B cell (primary cell): ENCODE results near the gene RIC8B. TPM values are rescaled to one million over a fixed set of nuclear protein-coding genes. Genes with fewer than 3 reads are reported as not detected.
"Not testable (repeated sequence)": the region's sequence is repeated elsewhere in the genome, so short reads cannot be mapped to it uniquely, and the experiment has no call there.

Experiments
- ATAC-seq: fragments of 200-7000 bp; cut with Tn5 transposase; one replicate; pipeline ENCODE4 v1.10.0; 2021; ENCODE audit warnings: low read depth, mild to moderate bottlenecking, moderate number of reproducible peaks, moderate library complexity
- CTCF ChIA-PET: fragments of 350-600 bp; sonication (Branson Sonifier 250); formaldehyde crosslinking; loops from one replicate; lab custom pipeline; 2021; ENCODE audit warnings: antibody characterized with exemption, inconsistent platforms; lab: Charles Lee
- POLR2A ChIA-PET: fragments of 350-600 bp; sonication (Branson Sonifier 250); formaldehyde crosslinking; loops from one replicate; lab custom pipeline; 2021; ENCODE audit warnings: antibody characterized with exemption; lab: Charles Lee
- DNase-seq: peaks from one replicate; pipeline ENCODE4 v3.0.0; 2013
- H2AFZ ChIP-seq: 2 replicates; pipeline ENCODE4 v1.6.1; 2012; ENCODE audit warnings: mild to moderate bottlenecking, low read depth, low read length; ENCODE audit not compliant: insufficient read depth, poor library complexity, severe bottlenecking
- H3K27ac ChIP-seq, 2 donors: 1 replicate in 1 of 2; 2 replicates in 1 of 2; pipeline ENCODE4 v1.5.1; 2012 to 2013; ENCODE audit warnings: low read length in 2 of 2, mild to moderate bottlenecking in 2 of 2, moderate library complexity in 1 of 2
- H3K27me3 ChIP-seq, 4 experiments: fragments of 200-600 bp in 1 of 4; sonication (generic) in 1 of 4; replicated peaks in 1 of 4; 1 replicate in 2 of 4; 2 replicates in 2 of 4; pipeline versions ENCODE4 v1.6.1 to v1.7.0; 2013 to 2016; ENCODE audit warnings: low read length in 3 of 4, mild to moderate bottlenecking in 2 of 4, mixed read lengths in 1 of 4, moderate library complexity in 1 of 4; ENCODE audit not compliant: insufficient read depth in 4 of 4, control insufficient read depth in 3 of 4; ENCODE audit errors: control extremely low read depth in 1 of 4
- H3K36me3 ChIP-seq, 2 experiments: replicated peaks in 1 of 2; 1 replicate in 1 of 2; 2 replicates in 1 of 2; pipeline versions ENCODE4 v1.6.1 to v1.7.1; 2013; ENCODE audit warnings: low read length in 1 of 2; ENCODE audit not compliant: insufficient read depth in 2 of 2, control insufficient read depth in 1 of 2; ENCODE audit errors: control extremely low read depth in 1 of 2, extremely low read depth in 1 of 2
- H3K4me1 ChIP-seq, 2 donors: fragments of 200-600 bp in 1 of 2; sonication (generic) in 1 of 2; 1 replicate in 1 of 2; 2 replicates in 1 of 2; pipeline versions ENCODE4 v1.5.1 to v1.6.1; 2013 to 2017; ENCODE audit warnings: low read length in 2 of 2; ENCODE audit not compliant: control insufficient read depth in 2 of 2, insufficient read depth in 2 of 2
- H3K4me2 ChIP-seq: replicated peaks from 2 replicates; pipeline ENCODE3; 2012; ENCODE audit warnings: mild to moderate bottlenecking, low read depth, low read length; ENCODE audit not compliant: poor library complexity, severe bottlenecking
- H3K4me3 ChIP-seq, 5 experiments: fragments of 200-600 bp in 1 of 5; sonication (generic) in 1 of 5; 1 replicate in 3 of 5; 2 replicates in 2 of 5; pipeline versions ENCODE4 v1.5.1 to v1.7.0; 2011 to 2016; ENCODE audit warnings: low read length in 4 of 5, mild to moderate bottlenecking in 4 of 5, low read depth in 2 of 5, control low read depth in 1 of 5, moderate library complexity in 1 of 5; ENCODE audit not compliant: insufficient read depth in 1 of 5; ENCODE audit errors: control extremely low read depth in 1 of 5, extremely low read depth in 1 of 5
- H3K79me2 ChIP-seq: fragments of 200-600 bp; sonication (generic); one replicate; pipeline ENCODE4 v1.6.0; 2016; ENCODE audit warnings: low read length; ENCODE audit not compliant: control insufficient read depth, insufficient read depth
- H3K9ac ChIP-seq: fragments of 200-600 bp; sonication (generic); 2 replicates; pipeline ENCODE4 v1.6.1; 2017; ENCODE audit warnings: mild to moderate bottlenecking, low read length, moderate library complexity
- H3K9me3 ChIP-seq, 3 donors: one replicate each; pipeline versions ENCODE4 v1.6.1 to v1.7.1; 2013; ENCODE audit warnings: low read length in 2 of 3; ENCODE audit not compliant: control insufficient read depth in 2 of 3, insufficient read depth in 1 of 3; ENCODE audit errors: control extremely low read depth in 1 of 3
- H4K20me1 ChIP-seq: 2 replicates; pipeline ENCODE4 v1.6.0; 2012; ENCODE audit warnings: mild to moderate bottlenecking, low read length; ENCODE audit not compliant: insufficient read depth, control insufficient read depth, poor library complexity, severe bottlenecking
- H3K27ac Mint-ChIP-seq: one replicate; pipeline ENCODE4 v1.8.0; 2021; ENCODE audit warnings: mixed read lengths
- H3K27me3 Mint-ChIP-seq: one replicate; pipeline ENCODE4 v1.8.0; 2021; ENCODE audit warnings: mixed read lengths
- H3K4me1 Mint-ChIP-seq: one replicate; pipeline ENCODE4 v1.8.0; 2021; ENCODE audit warnings: mixed read lengths
- H3K4me3 Mint-ChIP-seq: one replicate; pipeline ENCODE4 v1.8.0; 2021; ENCODE audit warnings: mixed read lengths
- H3K9me3 Mint-ChIP-seq: one replicate; pipeline ENCODE4 v1.8.0; 2022; ENCODE audit warnings: mixed read lengths; ENCODE audit not compliant: insufficient read depth
- EZH2 ChIP-seq: IDR thresholded peaks from 2 replicates; pipeline ENCODE4 v1.6.1; 2012; ENCODE audit warnings: borderline replicate concordance, low read depth, mild to moderate bottlenecking, moderate library complexity, low read length; ENCODE audit not compliant: insufficient read depth, poor library complexity, severe bottlenecking
- WGBS: methylation state at CpG from one replicate; pipeline ENCODE4 v1.1.5; 2013; ENCODE audit warnings: missing lambda C conversion rate; ENCODE audit not compliant: insufficient coverage; 5-methylcytosine and 5-hydroxymethylcytosine counted together
- intact Hi-C: fragments of 100-400 bp; cut with micrococcal nuclease; formaldehyde crosslinking; loops from one replicate; pipeline ENCODE4 v1.10.0; 2022
- polyA plus RNA-seq: library from polyadenylated mRNA; depleted of rRNA; stranded (reverse); fragments of >200 nt; gene quantifications from 2 replicates; pipeline ENCODE4 v1.2.3, GENCODE V29; 2012
- total RNA-seq, 2 donors: library from RNA; stranded (reverse); fragments of 120-200 nt in 1 of 2; gene quantifications; 1 replicate in 1 of 2; 2 replicates in 1 of 2; pipeline versions ENCODE4 v1.2.3 to v1.2.4, GENCODE V29; 2013 to 2022
- TF ChIP-seq, protein P1 (sequence below): fragments of 200-600 bp; IDR thresholded peaks from one replicate; pipeline ENCODE4 v1.8.0; 2022; ENCODE audit warnings: antibody characterized with exemption, mild to moderate bottlenecking

The RIC8B gene
- total and polyA plus RNA-seq, 2 donors (not counting 1 experiment from before 2014, with no cell fraction given): 3.0 to 14.8 TPM

GRCh38 chr12:106918746-106919145, 144.3 kb downstream of the RIC8B start:
- Histone ChIP-seq H3K36me3 (no peaks in the 10 kb centered on the region), H4K20me1 (no peaks in the 10 kb centered on the region), H3K27ac (no peak overlapping the region), H3K4me3 (no peak overlapping the region), H3K9ac (no peak overlapping the region), H3K4me2 (no peak overlapping the region), H3K79me2 (no peaks in the 10 kb centered on the region), H2AFZ (no peak overlapping the region), H3K4me1 (peaks cover 0 to 23% of the 10 kb centered on the region in 2 donors), H3K27me3 (peaks cover 7 to 81% (median 74%) of the 10 kb centered on the region in 4 experiments), H3K9me3 (peaks cover 3 to 5% (median 5%) of the 10 kb centered on the region in 3 donors)
- Mint-ChIP-seq H3K9me3 (peaks cover 7% of the 10 kb centered on the region), H3K4me3 (no peak overlapping the region), H3K27ac (no peak overlapping the region), H3K4me1 (no peaks in the 10 kb centered on the region), H3K27me3 (peaks cover 87% of the 10 kb centered on the region)
- ATAC-seq (no peak), DNase-seq (no peak)
- intact Hi-C loops: no loop called here
- no peak for TF ChIP-seq EZH2
- TF ChIP-seq, protein P1, sequence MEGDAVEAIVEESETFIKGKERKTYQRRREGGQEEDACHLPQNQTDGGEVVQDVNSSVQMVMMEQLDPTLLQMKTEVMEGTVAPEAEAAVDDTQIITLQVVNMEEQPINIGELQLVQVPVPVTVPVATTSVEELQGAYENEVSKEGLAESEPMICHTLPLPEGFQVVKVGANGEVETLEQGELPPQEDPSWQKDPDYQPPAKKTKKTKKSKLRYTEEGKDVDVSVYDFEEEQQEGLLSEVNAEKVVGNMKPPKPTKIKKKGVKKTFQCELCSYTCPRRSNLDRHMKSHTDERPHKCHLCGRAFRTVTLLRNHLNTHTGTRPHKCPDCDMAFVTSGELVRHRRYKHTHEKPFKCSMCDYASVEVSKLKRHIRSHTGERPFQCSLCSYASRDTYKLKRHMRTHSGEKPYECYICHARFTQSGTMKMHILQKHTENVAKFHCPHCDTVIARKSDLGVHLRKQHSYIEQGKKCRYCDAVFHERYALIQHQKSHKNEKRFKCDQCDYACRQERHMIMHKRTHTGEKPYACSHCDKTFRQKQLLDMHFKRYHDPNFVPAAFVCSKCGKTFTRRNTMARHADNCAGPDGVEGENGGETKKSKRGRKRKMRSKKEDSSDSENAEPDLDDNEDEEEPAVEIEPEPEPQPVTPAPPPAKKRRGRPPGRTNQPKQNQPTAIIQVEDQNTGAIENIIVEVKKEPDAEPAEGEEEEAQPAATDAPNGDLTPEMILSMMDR: no peak
- ChIA-PET POLR2A (no interaction called here), CTCF (interaction anchor here (0.6 to 3.9 kb wide), 10 partner anchors 8 to 562 kb away, joined by 3 to 39 read pairs (median 5); partner anchors contain the start of gene POLR3B)
- no CpG with 5 or more reads among the region's 3 CpGs for whole genome bisulfite sequencing

GRCh38 chr12:106919910-106920544, 145.5 kb downstream of the RIC8B start:
- intact Hi-C loops: loop anchor here (1.0 to 10.0 kb wide), 3 partner anchors 534 to 695 kb away; partner anchors contain the start of gene POLR3B
- peaks cover 0 to 18% of the 10 kb centered on the region in 2 donors for H3K4me1 ChIP-seq
- no peak overlapping the region for H3K4me3 ChIP-seq
- H3K4me2 ChIP-seq: no peak overlapping the region
- H2AFZ ChIP-seq: no peak overlapping the region
- Mint-ChIP-seq H3K27me3 (peaks cover 84% of the 10 kb centered on the region), H3K4me1 (no peaks in the 10 kb centered on the region), H3K4me3 (no peak overlapping the region), H3K27ac (no peak overlapping the region), H3K9me3 (peaks cover 7% of the 10 kb centered on the region)
- no peaks in the 10 kb centered on the region for H4K20me1 ChIP-seq
- H3K9ac ChIP-seq: no peak overlapping the region
- no peak for TF ChIP-seq EZH2
- TF ChIP-seq, protein P1: peak; percentile 96
- peaks cover 5 to 13% (median 10%) of the 10 kb centered on the region in 3 donors for H3K9me3 ChIP-seq
- POLR2A ChIA-PET: no interaction called here
- ATAC-seq (no peak), DNase-seq (peak; percentile 64)
- no peak overlapping the region for H3K27ac ChIP-seq
- peaks cover 11 to 82% (median 72%) of the 10 kb centered on the region in 4 experiments for H3K27me3 ChIP-seq
- WGBS: no CpG with 5 or more reads among the region's 4 CpGs
- no peaks in the 10 kb centered on the region for H3K36me3 ChIP-seq
- CTCF ChIA-PET: interaction anchor here (0.6 to 3.9 kb wide), 12 partner anchors 9 to 563 kb away, joined by 3 to 39 read pairs (median 6); partner anchors contain the start of gene POLR3B
- no peaks in the 10 kb centered on the region for H3K79me2 ChIP-seq

DNA sequence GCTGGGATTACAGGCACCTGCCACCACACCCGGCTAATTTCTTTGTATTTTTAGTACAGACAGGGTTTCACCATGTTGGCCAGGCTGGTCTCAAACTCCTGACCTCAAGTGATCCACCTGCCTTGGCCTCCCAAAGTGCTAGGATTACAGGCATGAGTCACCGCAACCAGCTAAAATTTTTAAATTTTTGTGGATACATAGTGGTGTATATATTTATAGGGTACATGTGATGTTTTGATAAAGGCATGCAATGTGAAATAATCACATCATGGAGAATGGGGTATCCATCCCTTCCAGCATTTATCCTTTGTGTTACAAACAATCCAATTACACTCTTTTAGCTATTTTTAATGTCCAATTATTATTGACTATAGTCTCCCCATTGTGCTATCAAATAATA, 147.5 kb downstream of the RIC8B start:
- CTCF ChIA-PET: interaction anchor here (0.8 to 3.8 kb wide), 5 partner anchors 13 to 565 kb away, joined by 3 to 39 read pairs (median 3); partner anchors contain the start of gene POLR3B
- H3K4me2 ChIP-seq, DNase-seq, H3K27ac ChIP-seq, H3K9me3 Mint-ChIP-seq, POLR2A ChIA-PET, H3K4me1 Mint-ChIP-seq, H3K79me2 ChIP-seq, H3K36me3 ChIP-seq, H3K4me3 Mint-ChIP-seq, H3K9ac ChIP-seq, H3K27ac Mint-ChIP-seq, H3K4me3 ChIP-seq, H2AFZ ChIP-seq, ATAC-seq, H4K20me1 ChIP-seq: not testable (repeated sequence)
- Histone ChIP-seq H3K27me3 (peaks cover 11 to 79% (median 64%) of the 10 kb centered on the region in 4 experiments), H3K4me1 (peaks cover 0 to 13% of the 10 kb centered on the region in 2 donors), H3K9me3 (peaks cover 8 to 13% (median 10%) of the 10 kb centered on the region in 3 donors)
- WGBS: 100% methylated on average over 2 of the region's 2 CpGs
- intact Hi-C loops: loop anchor here (10.0 kb wide), 1 partner anchor 697 kb away; no protein-coding TSS in a partner anchor
- peaks cover 81% of the 10 kb centered on the region for H3K27me3 Mint-ChIP-seq
